Measurements from ENCODE around the gene TOX3.

The TOX3 gene

GRCh38 chr16:52512297-52512987, 34.5 kb downstream of the TOX3 start:
- H3K27me3 ChIP-seq (ENCODE audit: low read length) = no peaks in the 10 kb centered on the region
- TF ChIP-seq CTCF (IDR thresholded peaks at IDR 0.05; ENCODE audit: insufficient read depth, low read length, poor library complexity, severe bottlenecking) (no peak), EZH2phosphoT487 (conservative IDR thresholded peaks at IDR 0.05; ENCODE audit: low read length) (no peak)
- no peaks in the 10 kb centered on the region for H3K79me2 ChIP-seq (ENCODE audit: insufficient read depth, low read length)
- H3K9ac ChIP-seq (ENCODE audit: low read length) = no peak overlapping the region
- no peaks in the 10 kb centered on the region for H3K9me3 ChIP-seq (ENCODE audit: insufficient read depth, low read length)
- no peak overlapping the region for H2AFZ ChIP-seq (ENCODE audit: low read depth, low read length, severe bottlenecking)
- H3K9me2 ChIP-seq (replicated peaks; ENCODE audit: insufficient read depth, low read length) = no peaks in the 10 kb centered on the region
- H3F3A ChIP-seq (ENCODE audit: insufficient read depth) = no peaks in the 10 kb centered on the region
- no peaks in the 10 kb centered on the region for H4K20me1 ChIP-seq (ENCODE audit: low read depth, low read length)
- H3K4me3 ChIP-seq (ENCODE audit: insufficient read depth, low read length, poor library complexity, severe bottlenecking) = no peak overlapping the region
- H3K36me3 ChIP-seq (ENCODE audit: low read length) = no peaks in the 10 kb centered on the region
- no peak overlapping the region for H3K4me2 ChIP-seq (ENCODE audit: low read depth, low read length, poor library complexity, severe bottlenecking)
- H3K27ac ChIP-seq (ENCODE audit: low read depth, low read length) = no peak overlapping the region

- Histone ChIP-seq H3K9me2 (replicated peaks; ENCODE audit: insufficient read depth, low read length) (no peaks in the 10 kb centered on the region), H3K79me2 (ENCODE audit: insufficient read depth, low read length) (no peaks in the 10 kb centered on the region), H3K36me3 (ENCODE audit: low read length) (no peaks in the 10 kb centered on the region), H3K9ac (ENCODE audit: low read length) (no peak overlapping the region), H3K27ac (ENCODE audit: low read depth, low read length) (no peak overlapping the region), H3K27me3 (ENCODE audit: low read length) (no peaks in the 10 kb centered on the region), H3K4me2 (ENCODE audit: low read depth, low read length, poor library complexity, severe bottlenecking) (no peak overlapping the region), H3K4me3 (ENCODE audit: insufficient read depth, low read length, poor library complexity, severe bottlenecking) (no peak overlapping the region), H4K20me1 (ENCODE audit: low read depth, low read length) (no peaks in the 10 kb centered on the region), H3F3A (ENCODE audit: insufficient read depth) (no peaks in the 10 kb centered on the region), H3K9me3 (ENCODE audit: insufficient read depth, low read length) (no peaks in the 10 kb centered on the region), H2AFZ (ENCODE audit: low read depth, low read length, severe bottlenecking) (no peak overlapping the region)
- TF ChIP-seq EZH2phosphoT487 (conservative IDR thresholded peaks at IDR 0.05; ENCODE audit: low read length) = no peak
- no peak for TF ChIP-seq CTCF (IDR thresholded peaks at IDR 0.05; ENCODE audit: insufficient read depth, low read length, poor library complexity, severe bottlenecking)
Observed at GRCh38 chr16:52501746-52502145, 45.2 kb downstream of the TOX3 start.

GRCh38 chr16:52500963-52501362, 46.0 kb downstream of the TOX3 start:
- H3K4me2 ChIP-seq (ENCODE audit: low read depth, low read length, poor library complexity, severe bottlenecking) = no peak overlapping the region
- no peak overlapping the region for H3K4me3 ChIP-seq (ENCODE audit: insufficient read depth, low read length, poor library complexity, severe bottlenecking)
- no peaks in the 10 kb centered on the region for H3K36me3 ChIP-seq (ENCODE audit: low read length)
- no peaks in the 10 kb centered on the region for H3K9me2 ChIP-seq (replicated peaks; ENCODE audit: insufficient read depth, low read length)
- H3K27ac ChIP-seq (ENCODE audit: low read depth, low read length) = no peak overlapping the region
- H2AFZ ChIP-seq (ENCODE audit: low read depth, low read length, severe bottlenecking) = no peak overlapping the region
- no peaks in the 10 kb centered on the region for H3F3A ChIP-seq (ENCODE audit: insufficient read depth)
- no peak for TF ChIP-seq CTCF (IDR thresholded peaks at IDR 0.05; ENCODE audit: insufficient read depth, low read length, poor library complexity, severe bottlenecking)
- no peak for TF ChIP-seq EZH2phosphoT487 (conservative IDR thresholded peaks at IDR 0.05; ENCODE audit: low read length)
- H3K9ac ChIP-seq (ENCODE audit: low read length) = no peak overlapping the region
- no peaks in the 10 kb centered on the region for H3K9me3 ChIP-seq (ENCODE audit: insufficient read depth, low read length)
- no peaks in the 10 kb centered on the region for H3K27me3 ChIP-seq (ENCODE audit: low read length)
- H4K20me1 ChIP-seq (ENCODE audit: low read depth, low read length) = no peaks in the 10 kb centered on the region
- no peaks in the 10 kb centered on the region for H3K79me2 ChIP-seq (ENCODE audit: insufficient read depth, low read length)

Measured in SU-DHL-6 (cell line).